Measurements from ENCODE around the gene MATN4.

DNA sequence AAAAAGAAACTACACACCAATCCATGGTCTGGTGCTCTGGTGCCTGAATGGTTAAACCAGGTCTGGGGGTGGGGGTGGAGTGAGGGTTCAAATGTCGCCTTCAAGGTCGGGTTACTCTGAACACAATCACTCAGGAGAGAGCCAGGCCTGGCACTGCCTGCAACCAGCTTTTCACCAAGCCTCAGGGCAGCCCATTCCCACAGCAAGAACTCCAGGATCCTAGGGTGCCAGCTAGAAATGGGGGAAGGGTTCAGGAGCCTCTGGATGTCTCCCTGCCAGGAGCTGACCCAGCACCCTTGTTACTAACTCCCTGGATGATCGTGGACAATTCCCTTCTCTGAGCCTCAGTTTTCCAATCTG, 33.5 kb upstream of the MATN4 start:
- TF ChIP-seq, protein P1, sequence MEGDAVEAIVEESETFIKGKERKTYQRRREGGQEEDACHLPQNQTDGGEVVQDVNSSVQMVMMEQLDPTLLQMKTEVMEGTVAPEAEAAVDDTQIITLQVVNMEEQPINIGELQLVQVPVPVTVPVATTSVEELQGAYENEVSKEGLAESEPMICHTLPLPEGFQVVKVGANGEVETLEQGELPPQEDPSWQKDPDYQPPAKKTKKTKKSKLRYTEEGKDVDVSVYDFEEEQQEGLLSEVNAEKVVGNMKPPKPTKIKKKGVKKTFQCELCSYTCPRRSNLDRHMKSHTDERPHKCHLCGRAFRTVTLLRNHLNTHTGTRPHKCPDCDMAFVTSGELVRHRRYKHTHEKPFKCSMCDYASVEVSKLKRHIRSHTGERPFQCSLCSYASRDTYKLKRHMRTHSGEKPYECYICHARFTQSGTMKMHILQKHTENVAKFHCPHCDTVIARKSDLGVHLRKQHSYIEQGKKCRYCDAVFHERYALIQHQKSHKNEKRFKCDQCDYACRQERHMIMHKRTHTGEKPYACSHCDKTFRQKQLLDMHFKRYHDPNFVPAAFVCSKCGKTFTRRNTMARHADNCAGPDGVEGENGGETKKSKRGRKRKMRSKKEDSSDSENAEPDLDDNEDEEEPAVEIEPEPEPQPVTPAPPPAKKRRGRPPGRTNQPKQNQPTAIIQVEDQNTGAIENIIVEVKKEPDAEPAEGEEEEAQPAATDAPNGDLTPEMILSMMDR (IDR thresholded peaks at IDR 0.05), result no peak
- TF ChIP-seq POLR2AphosphoS5 (IDR thresholded peaks at IDR 0.05) (no peak), EP300 (IDR thresholded peaks at IDR 0.05; ENCODE audit: low read depth) (no peak), POLR2A (IDR thresholded peaks at IDR 0.05) (no peak)

Data from transverse colon (tissue), 4 donors.